Naive thymus-derived CD4-positive, alpha-beta T cell (primary cell): Measurements from ENCODE around the gene TRMT5. TPM values are rescaled to one million over a fixed set of nuclear protein-coding genes. Genes with fewer than 3 reads are reported as not detected.

Experiments
- ATAC-seq: fragments of 150-1000 bp; cut with Tn5 transposase; 2 replicates; pipeline ENCODE4 v1.10.0; 2021; ENCODE audit warnings: mild to moderate bottlenecking, moderate library complexity
- CTCF ChIA-PET: fragments of 350-600 bp; sonication (Branson Sonifier 250); formaldehyde crosslinking; loops from one replicate; lab custom pipeline; 2021; ENCODE audit warnings: antibody characterized with exemption; lab: Charles Lee
- POLR2A ChIA-PET: fragments of 350-600 bp; sonication (Branson Sonifier 250); formaldehyde crosslinking; loops from one replicate; lab custom pipeline; 2021; ENCODE audit warnings: antibody characterized with exemption, inconsistent platforms; lab: Charles Lee
- DNase-seq, 9 donors: peaks; one replicate each; pipeline versions ENCODE4 v3.0.0 to v3.0.0-alpha.2; 2020 to 2022; ENCODE audit warnings: mixed read lengths in 1 of 9
- H3K27ac ChIP-seq: one replicate; pipeline ENCODE4 v1.7.0; 2013; ENCODE audit warnings: mild to moderate bottlenecking, low read depth, low read length, moderate library complexity
- H3K27me3 ChIP-seq, 2 donors: one replicate each; pipeline ENCODE4 v1.7.0; 2013; ENCODE audit warnings: low read length in 2 of 2, mild to moderate bottlenecking in 2 of 2, moderate library complexity in 2 of 2; ENCODE audit not compliant: control insufficient read depth in 2 of 2, insufficient read depth in 2 of 2
- H3K36me3 ChIP-seq, 3 experiments: 1 replicate in 2 of 3; 2 replicates in 1 of 3; pipeline ENCODE4 v1.7.0; 2013; ENCODE audit warnings: low read length in 3 of 3, mild to moderate bottlenecking in 3 of 3, moderate library complexity in 1 of 3; ENCODE audit not compliant: insufficient read depth in 3 of 3, control insufficient read depth in 2 of 3
- H3K4me1 ChIP-seq, 2 donors: one replicate each; pipeline ENCODE4 v1.7.0; 2013; ENCODE audit warnings: low read length in 2 of 2, mild to moderate bottlenecking in 2 of 2, moderate library complexity in 1 of 2; ENCODE audit not compliant: control insufficient read depth in 2 of 2, insufficient read depth in 2 of 2
- H3K4me3 ChIP-seq: 2 replicates; pipeline ENCODE4 v1.7.0; 2013; ENCODE audit warnings: mild to moderate bottlenecking, low read length
- H3K9me3 ChIP-seq, 3 experiments: 1 replicate in 2 of 3; 2 replicates in 1 of 3; pipeline ENCODE4 v1.7.0; 2013; ENCODE audit warnings: low read length in 3 of 3; ENCODE audit not compliant: control insufficient read depth in 2 of 3
- H3K27ac Mint-ChIP-seq, 9 donors: one replicate each; pipeline ENCODE4 v1.8.0; 2020 to 2022; ENCODE audit warnings: mixed read lengths in 9 of 9, mild to moderate bottlenecking in 8 of 9, moderate library complexity in 5 of 9, inconsistent platforms in 2 of 9
- H3K27me3 Mint-ChIP-seq, 5 donors: one replicate each; pipeline ENCODE4 v1.8.0; 2021 to 2022; ENCODE audit warnings: mixed read lengths in 5 of 5, mild to moderate bottlenecking in 1 of 5
- H3K36me3 Mint-ChIP-seq, 5 donors: one replicate each; pipeline ENCODE4 v1.8.0; 2020 to 2022; ENCODE audit warnings: mixed read lengths in 5 of 5, mild to moderate bottlenecking in 3 of 5, inconsistent platforms in 1 of 5
- H3K4me1 Mint-ChIP-seq, 7 donors: one replicate each; pipeline ENCODE4 v1.8.0; 2020 to 2022; ENCODE audit warnings: mixed read lengths in 7 of 7, mild to moderate bottlenecking in 3 of 7, inconsistent platforms in 1 of 7
- H3K4me3 Mint-ChIP-seq, 10 donors: one replicate each; pipeline ENCODE4 v1.8.0; 2020 to 2022; ENCODE audit warnings: mild to moderate bottlenecking in 10 of 10, mixed read lengths in 10 of 10, moderate library complexity in 6 of 10, inconsistent platforms in 2 of 10
- H3K9me3 Mint-ChIP-seq, 11 donors: one replicate each; pipeline ENCODE4 v1.8.0; 2020 to 2022; ENCODE audit warnings: mixed read lengths in 11 of 11, mild to moderate bottlenecking in 4 of 11, inconsistent platforms in 1 of 11, moderate library complexity in 1 of 11
- intact Hi-C, 2 donors: fragments of 100-400 bp; cut with micrococcal nuclease; formaldehyde crosslinking; loops; one replicate each; pipeline ENCODE4 v1.15.1; 2023
- polyA plus RNA-seq, 2 donors: library from polyadenylated mRNA; unstranded; fragments of 300-500 nt; fragmentation: Illumina TruSeq; gene quantifications; one replicate each; pipeline ENCODE4 v1.2.3, GENCODE V29; 2021
- total RNA-seq, 6 experiments: library from RNA in 5 of 6; stranded (reverse) in 5 of 6; gene quantifications; 1 replicate in 5 of 6; 2 replicates in 1 of 6; pipeline ENCODE4 v1.2.3 and lab custom pipeline; 2021 to 2026

The TRMT5 gene
- total and polyA plus RNA-seq, 7 experiments from 2014 or later = 1.9 to 10.6 (median 6.0) TPM

- intact Hi-C loops = no loop called here
- DNase-seq = no peak
- CTCF ChIA-PET = no interaction called here
These were observed 12.2 kb downstream of the TRMT5 start for GRCh38 chr14:60968671-60969070.

GRCh38 chr14:60968099-60968498 lies 12.8 kb downstream of the TRMT5 start:
- intact Hi-C loops = no loop called here
- Mint-ChIP-seq H3K4me3 (no peak overlapping the region), H3K4me1 (peaks cover 0 to 8% (median 0%) of the 10 kb centered on the region in 7 donors), H3K27ac (no peak overlapping the region), H3K36me3 (peaks cover 0 to 25% (median 13%) of the 10 kb centered on the region in 5 donors), H3K9me3 (no peaks in the 10 kb centered on the region), H3K27me3 (no peaks in the 10 kb centered on the region)
- CTCF ChIA-PET = no interaction called here
- H3K4me1 ChIP-seq = no peaks in the 10 kb centered on the region
- H3K27me3 ChIP-seq = no peaks in the 10 kb centered on the region
- ATAC-seq (no peak), DNase-seq (no peak)
- H3K9me3 ChIP-seq = no peaks in the 10 kb centered on the region
- no peak overlapping the region for H3K27ac ChIP-seq
- POLR2A ChIA-PET = no interaction called here
- H3K4me3 ChIP-seq = no peak overlapping the region
- no peaks in the 10 kb centered on the region for H3K36me3 ChIP-seq

More at GRCh38 chr14:60968671-60969070, 12.2 kb downstream of the TRMT5 start:
- H3K4me1 ChIP-seq = no peaks in the 10 kb centered on the region
- no peaks in the 10 kb centered on the region for H3K27me3 ChIP-seq
- Mint-ChIP-seq H3K9me3 (no peaks in the 10 kb centered on the region), H3K4me3 (no peak overlapping the region), H3K36me3 (peaks cover 0 to 21% (median 17%) of the 10 kb centered on the region in 5 donors), H3K4me1 (peaks cover 0 to 8% (median 0%) of the 10 kb centered on the region in 7 donors), H3K27ac (no peak overlapping the region), H3K27me3 (no peaks in the 10 kb centered on the region)
- ATAC-seq = no peak
- POLR2A ChIA-PET = no interaction called here
- H3K27ac ChIP-seq = no peak overlapping the region
- no peak overlapping the region for H3K4me3 ChIP-seq
- no peaks in the 10 kb centered on the region for H3K36me3 ChIP-seq
- no peaks in the 10 kb centered on the region for H3K9me3 ChIP-seq

- ATAC-seq (no peak), DNase-seq (no peak)
- H3K4me1 ChIP-seq = no peaks in the 10 kb centered on the region
- H3K27ac ChIP-seq = no peak overlapping the region
- Mint-ChIP-seq H3K36me3 (peaks cover 0 to 21% (median 5%) of the 10 kb centered on the region in 5 donors), H3K27me3 (no peaks in the 10 kb centered on the region), H3K9me3 (peaks cover 0 to 5% (median 1%) of the 10 kb centered on the region in 11 donors), H3K4me3 (no peak overlapping the region), H3K4me1 (peaks cover 0 to 8% (median 0%) of the 10 kb centered on the region in 7 donors), H3K27ac (no peak overlapping the region)
- intact Hi-C loops = no loop called here
- H3K4me3 ChIP-seq = no peak overlapping the region
- H3K36me3 ChIP-seq = no peaks in the 10 kb centered on the region
- H3K27me3 ChIP-seq = no peaks in the 10 kb centered on the region
- ChIA-PET POLR2A (no interaction called here), CTCF (no interaction called here)
- no peaks in the 10 kb centered on the region for H3K9me3 ChIP-seq
These were observed 15.5 kb downstream of the TRMT5 start for GRCh38 chr14:60965402-60965801.

GRCh38 chr14:60964904-60965303 lies 16.0 kb downstream of the TRMT5 start:
- ATAC-seq = no peak
- peaks cover 0 to 25% (median 10%) of the 10 kb centered on the region in 5 donors for H3K36me3 Mint-ChIP-seq
- no peak for DNase-seq
- intact Hi-C loops = no loop called here
- H3K27me3 ChIP-seq = no peaks in the 10 kb centered on the region
- H3K36me3 ChIP-seq = no peaks in the 10 kb centered on the region
- no peaks in the 10 kb centered on the region for H3K27me3 Mint-ChIP-seq
- no peak overlapping the region for H3K4me3 Mint-ChIP-seq
- H3K27ac Mint-ChIP-seq = no peak overlapping the region
- peaks cover 0 to 8% (median 0%) of the 10 kb centered on the region in 7 donors for H3K4me1 Mint-ChIP-seq
- H3K4me3 ChIP-seq = no peak overlapping the region
- H3K27ac ChIP-seq = no peak overlapping the region
- CTCF ChIA-PET = no interaction called here
- POLR2A ChIA-PET = no interaction called here
- H3K4me1 ChIP-seq = no peaks in the 10 kb centered on the region
- H3K9me3 ChIP-seq = no peaks in the 10 kb centered on the region
- peaks cover 0 to 9% (median 2%) of the 10 kb centered on the region in 11 donors for H3K9me3 Mint-ChIP-seq

GRCh38 chr14:60963761-60964160 lies 17.1 kb downstream of the TRMT5 start:
- no peak overlapping the region for H3K4me3 ChIP-seq
- POLR2A ChIA-PET = no interaction called here
- no peak for ATAC-seq
- Mint-ChIP-seq H3K27ac (no peak overlapping the region), H3K4me1 (peaks cover 0 to 8% (median 0%) of the 10 kb centered on the region in 7 donors), H3K4me3 (no peak overlapping the region), H3K27me3 (no peaks in the 10 kb centered on the region), H3K36me3 (peaks cover 5 to 35% (median 17%) of the 10 kb centered on the region in 5 donors), H3K9me3 (peaks cover 4 to 19% (median 11%) of the 10 kb centered on the region in 11 donors)
- H3K36me3 ChIP-seq = no peaks in the 10 kb centered on the region
- no peaks in the 10 kb centered on the region for H3K27me3 ChIP-seq
- CTCF ChIA-PET = no interaction called here
- no peaks in the 10 kb centered on the region for H3K4me1 ChIP-seq
- no peak overlapping the region for H3K27ac ChIP-seq
- DNase-seq = no peak
- peaks cover 0 to 6% (median 0%) of the 10 kb centered on the region in 3 experiments for H3K9me3 ChIP-seq
- intact Hi-C loops = no loop called here

GRCh38 chr14:60958146-60958545 lies 22.7 kb downstream of the TRMT5 start:
- Histone ChIP-seq H3K36me3 (no peaks in the 10 kb centered on the region), H3K4me1 (no peaks in the 10 kb centered on the region), H3K27ac (no peak overlapping the region), H3K9me3 (peaks cover 0 to 26% (median 0%) of the 10 kb centered on the region in 3 experiments), H3K27me3 (no peaks in the 10 kb centered on the region), H3K4me3 (no peak overlapping the region)
- ChIA-PET POLR2A (no interaction called here), CTCF (no interaction called here)
- no peak overlapping the region for H3K27ac Mint-ChIP-seq
- peaks cover 22 to 44% (median 42%) of the 10 kb centered on the region in 5 donors for H3K36me3 Mint-ChIP-seq
- intact Hi-C loops = no loop called here
- DNase-seq = no peak
- peaks cover 12 to 53% (median 35%) of the 10 kb centered on the region in 11 donors for H3K9me3 Mint-ChIP-seq
- no peaks in the 10 kb centered on the region for H3K27me3 Mint-ChIP-seq
- H3K4me1 Mint-ChIP-seq = peaks cover 0 to 5% (median 0%) of the 10 kb centered on the region in 7 donors
- no peak for ATAC-seq
- no peak overlapping the region for H3K4me3 Mint-ChIP-seq

- Mint-ChIP-seq H3K27me3 (no peaks in the 10 kb centered on the region), H3K4me3 (no peak overlapping the region), H3K9me3 (peaks cover 12 to 53% (median 35%) of the 10 kb centered on the region in 11 donors), H3K36me3 (peaks cover 22 to 43% (median 42%) of the 10 kb centered on the region in 5 donors), H3K4me1 (peaks cover 0 to 5% (median 0%) of the 10 kb centered on the region in 7 donors), H3K27ac (no peak overlapping the region)
- intact Hi-C loops = no loop called here
- no peak overlapping the region for H3K27ac ChIP-seq
- peaks cover 0 to 26% (median 0%) of the 10 kb centered on the region in 3 experiments for H3K9me3 ChIP-seq
- H3K4me3 ChIP-seq = no peak overlapping the region
- ChIA-PET POLR2A (no interaction called here), CTCF (no interaction called here)
- no peak for DNase-seq
- no peaks in the 10 kb centered on the region for H3K4me1 ChIP-seq
- ATAC-seq = no peak
- H3K27me3 ChIP-seq = no peaks in the 10 kb centered on the region
- H3K36me3 ChIP-seq = no peaks in the 10 kb centered on the region
These were observed 24.2 kb downstream of the TRMT5 start for GRCh38 chr14:60956632-60957031.
